Measurements from ENCODE around the gene FNDC3B.

Gene FNDC3B

GRCh38 chr3:172056416-172056815 is 17.0 kb downstream of the FNDC3B start:
- DNase-seq: no peak

- no peak for DNase-seq
Measured at GRCh38 chr3:172057059-172057458, 17.7 kb downstream of the FNDC3B start.

GRCh38 chr3:172057624-172058327 is 18.4 kb downstream of the FNDC3B start:
- DNase-seq: no peak

DNA sequence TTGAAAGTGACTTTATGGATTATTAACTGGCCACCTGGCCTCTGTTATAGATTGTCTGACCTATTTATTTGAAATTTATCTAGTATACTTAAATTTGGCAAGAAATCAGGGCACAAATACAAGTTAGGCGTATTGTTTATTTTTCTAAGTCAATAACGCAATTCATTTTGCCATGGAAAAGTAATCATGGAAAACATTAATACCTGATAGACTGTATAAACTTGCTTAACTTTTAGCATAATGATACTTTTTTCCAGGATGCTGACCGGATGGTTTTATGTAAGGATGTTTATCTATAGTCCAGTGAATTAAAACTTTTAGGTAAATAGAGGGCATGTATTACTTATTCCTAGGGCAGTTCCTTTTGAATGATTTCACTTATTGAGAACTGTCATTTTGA is 20.2 kb downstream of the FNDC3B start:
- DNase-seq: no peak

DNA sequence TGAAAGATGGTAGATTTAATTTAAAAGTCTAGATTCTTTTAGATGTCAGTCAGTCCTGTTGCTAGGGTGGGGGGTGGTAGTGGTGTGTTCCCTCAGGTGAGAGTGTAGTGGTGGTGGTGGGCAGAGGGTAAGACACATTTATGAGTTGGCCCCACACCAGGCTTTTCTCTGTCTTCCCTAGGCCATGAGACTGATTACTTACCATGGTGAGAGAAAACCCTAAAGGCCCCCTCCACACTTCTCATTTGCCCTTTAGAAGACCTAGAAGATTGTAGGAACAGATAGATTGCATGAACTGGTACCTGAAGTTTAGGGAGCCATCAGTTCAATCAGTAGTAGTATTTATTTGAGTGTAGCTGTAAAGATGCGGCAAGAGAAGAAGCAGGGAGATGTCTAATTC is 20.9 kb downstream of the FNDC3B start:
- no peak for DNase-seq

- no peak for DNase-seq
Measured at GRCh38 chr3:172061724-172062184, 22.4 kb downstream of the FNDC3B start.

DNA sequence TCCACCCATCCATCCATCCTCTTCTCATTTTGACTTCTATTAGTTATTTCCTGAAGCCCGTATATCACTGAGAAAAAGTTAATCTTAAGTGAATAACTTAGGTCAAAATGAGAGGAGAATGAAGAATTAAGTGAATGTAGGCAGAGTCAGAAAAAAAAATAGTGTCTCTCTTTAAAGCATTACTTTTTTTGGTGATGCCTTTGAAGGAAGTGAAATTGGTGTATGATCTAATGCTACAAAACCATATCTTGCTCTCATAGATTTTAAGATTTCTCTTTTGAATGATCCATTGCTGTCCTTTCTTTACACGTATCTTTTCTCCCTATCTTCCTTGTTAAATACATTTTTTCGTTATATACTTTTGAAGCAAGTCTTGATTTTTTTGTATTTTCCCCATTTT is 23.4 kb downstream of the FNDC3B start:
- no peak for DNase-seq

DNA sequence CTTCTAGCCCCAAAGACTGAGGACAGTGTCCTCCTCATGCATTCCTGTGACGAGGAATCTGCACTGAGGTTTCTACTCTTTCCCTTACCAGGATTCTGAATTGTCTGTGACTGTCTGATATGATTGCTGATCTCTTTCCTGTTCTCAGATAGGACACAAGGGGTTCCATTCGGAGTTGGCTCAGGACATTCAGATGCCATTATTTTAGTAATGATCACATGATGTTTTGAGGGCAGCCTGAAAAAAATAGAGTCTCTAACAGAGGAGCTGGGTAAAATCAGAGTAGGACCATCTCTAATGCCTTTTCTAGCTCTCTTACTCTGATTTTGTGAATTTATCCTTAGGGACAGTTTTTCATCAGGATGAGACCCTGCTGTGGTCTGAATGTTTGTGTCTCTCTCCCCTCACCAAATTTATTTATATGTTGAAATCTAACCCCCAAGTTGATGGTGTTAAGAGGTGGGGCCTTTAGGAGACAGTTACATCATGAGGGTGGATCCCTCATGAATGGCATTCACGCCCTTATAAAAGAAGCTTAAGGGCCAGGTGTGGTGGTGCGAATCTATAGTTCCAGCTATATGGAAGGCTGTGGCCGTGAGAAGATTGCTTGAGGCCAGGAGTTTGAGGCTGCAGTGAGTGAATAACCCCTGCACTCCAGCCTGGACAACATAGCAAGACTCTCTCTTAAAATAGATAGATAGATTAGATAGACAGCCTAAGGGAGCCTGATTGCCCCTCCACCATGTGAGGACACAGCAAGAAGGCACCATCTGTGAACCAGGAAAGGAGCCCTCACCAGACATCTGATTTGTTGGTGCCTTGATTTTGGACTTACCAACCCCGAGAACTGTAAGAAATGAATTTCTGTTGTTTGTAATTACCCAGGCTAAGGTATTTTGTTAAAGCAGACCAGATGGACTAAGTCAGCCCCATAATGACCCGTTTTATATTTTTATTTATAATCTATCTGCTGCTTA is 24.4 kb downstream of the FNDC3B start:
- DNase-seq: no peak

DNA sequence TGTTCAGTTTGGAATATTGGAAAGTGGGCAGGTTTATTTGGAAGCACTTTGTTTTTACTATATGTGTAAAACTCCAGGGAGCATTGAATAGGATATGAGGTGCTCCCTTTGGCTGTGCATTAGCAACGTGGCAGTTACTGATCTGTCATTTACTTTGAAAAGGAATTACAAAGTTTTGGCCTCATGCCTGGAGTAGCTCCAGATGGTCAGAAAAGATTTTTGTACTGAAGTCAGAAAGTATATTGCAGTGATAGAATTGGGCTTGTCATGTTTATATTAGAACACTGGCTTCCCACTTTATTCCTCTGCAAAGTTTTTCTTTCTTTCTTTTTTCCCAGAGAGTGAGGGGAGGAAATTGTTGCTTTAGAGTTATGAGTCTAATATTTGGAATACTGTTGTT is 26.1 kb downstream of the FNDC3B start:
- DNase-seq: no peak

GRCh38 chr3:172065967-172066762 is 26.8 kb downstream of the FNDC3B start:
- DNase-seq: no peak

- no peak for DNase-seq
Measured at GRCh38 chr3:172066880-172067796, 27.8 kb downstream of the FNDC3B start.

GRCh38 chr3:172067837-172068440 is 28.6 kb downstream of the FNDC3B start:
- DNase-seq: no peak

DNA sequence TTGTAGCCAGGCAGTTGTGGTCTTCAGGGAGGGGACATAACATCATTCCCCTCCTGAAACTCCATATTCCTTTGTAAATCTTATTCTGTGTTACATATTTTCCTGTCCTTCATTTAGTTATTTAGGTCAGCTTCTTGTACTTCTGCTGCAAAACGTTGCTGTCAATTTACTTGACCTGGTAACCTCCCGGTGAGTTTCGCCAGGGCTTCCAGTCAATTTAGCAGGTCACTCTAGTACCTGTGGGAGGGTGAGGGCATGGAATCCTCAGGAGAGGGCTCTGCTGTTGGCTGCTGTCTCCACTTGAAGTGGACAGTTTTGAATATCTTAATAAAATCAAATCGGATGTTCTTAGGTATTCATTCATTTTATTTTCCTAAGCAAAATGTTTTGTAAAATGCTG is 29.6 kb downstream of the FNDC3B start:
- no peak for DNase-seq

- no peak for DNase-seq
Measured at GRCh38 chr3:172069478-172069877, 30.1 kb downstream of the FNDC3B start.

DNA sequence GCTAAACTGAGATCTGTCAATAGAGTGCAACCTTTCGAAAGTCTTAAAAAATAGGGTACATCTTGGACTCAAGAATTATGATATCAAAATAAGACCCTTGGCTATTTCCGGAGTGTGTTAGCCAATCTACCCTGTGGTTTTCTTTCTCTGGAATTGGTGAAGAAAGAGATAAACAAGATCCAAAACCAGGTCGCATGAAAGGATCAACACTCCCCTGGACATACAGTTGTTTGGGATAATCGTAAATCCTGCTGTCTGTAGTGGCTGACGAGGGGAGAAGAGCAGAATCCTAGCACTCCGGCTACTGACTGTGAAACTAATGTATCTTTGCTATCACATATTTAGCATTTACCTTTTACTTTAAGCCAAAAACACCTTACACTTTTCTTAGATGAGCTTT is 30.9 kb downstream of the FNDC3B start:
- DNase-seq: no peak

DNA sequence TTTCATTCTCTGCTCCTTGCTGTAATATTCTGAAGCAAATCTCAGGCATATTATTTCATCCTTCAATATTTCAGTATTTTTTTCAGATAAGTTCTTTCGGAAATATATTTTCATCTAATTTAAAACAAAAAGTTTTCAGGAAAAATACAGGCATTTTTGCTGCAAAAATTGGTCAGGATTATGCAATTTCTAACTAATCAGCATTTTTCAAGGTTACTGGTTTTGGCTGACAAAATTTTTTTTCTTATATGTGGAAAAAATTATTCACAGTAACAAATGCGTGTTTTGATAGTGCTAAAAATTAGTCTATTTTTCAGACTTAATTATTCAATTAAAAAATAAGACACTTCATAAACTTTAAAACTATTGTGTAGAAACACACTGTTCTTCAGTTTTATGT is 31.4 kb downstream of the FNDC3B start:
- no peak for DNase-seq

GRCh38 chr3:172071780-172072330 is 32.5 kb downstream of the FNDC3B start:
- no peak for DNase-seq

DNA sequence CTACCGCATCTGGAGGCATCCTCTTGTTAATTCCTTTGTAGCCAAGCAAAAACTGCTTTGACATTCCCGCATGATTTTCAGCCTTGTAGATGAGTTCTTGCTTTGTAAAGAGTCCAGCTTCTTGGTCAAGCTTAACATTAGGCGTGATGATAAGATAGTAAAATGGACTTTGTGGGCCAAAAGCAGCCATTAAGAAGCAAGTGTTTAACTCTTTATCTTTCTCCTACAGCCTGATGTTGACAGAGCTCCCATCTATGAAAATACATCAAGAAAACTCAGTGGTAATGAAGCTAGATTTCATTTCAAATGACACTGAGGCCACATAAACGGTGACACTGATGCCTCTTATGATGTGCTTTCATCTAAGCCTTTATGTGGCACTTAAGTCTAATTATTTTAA is 33.2 kb downstream of the FNDC3B start:
- DNase-seq: no peak

GRCh38 chr3:172073262-172073915 is 34.0 kb downstream of the FNDC3B start:
- no peak for DNase-seq

GRCh38 chr3:172074032-172074431 is 34.7 kb downstream of the FNDC3B start:
- DNase-seq: no peak

DNA sequence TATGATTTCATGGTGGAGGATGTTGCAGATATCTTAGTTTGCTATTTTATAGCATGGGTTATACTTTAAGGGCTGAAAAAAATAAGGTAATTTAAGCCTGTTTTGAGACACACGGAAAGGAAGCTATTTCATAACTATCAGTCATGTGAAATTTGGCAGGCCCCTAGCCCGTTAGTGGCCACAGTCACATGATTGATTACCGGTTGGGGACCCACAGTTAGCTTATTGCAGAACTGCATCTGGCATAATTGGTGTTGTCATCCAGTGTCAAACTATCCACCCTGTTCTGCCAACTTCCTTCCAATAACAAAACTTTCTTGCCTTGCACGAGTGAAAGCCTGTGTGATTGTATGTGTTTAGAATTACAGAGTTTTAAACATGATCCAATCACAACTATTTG is 35.2 kb downstream of the FNDC3B start:
- DNase-seq: no peak

All from DMS79 treated with DMSO at 0.1 percent for 48 hours (cell line).